ENCODE results near the gene PNP.
A peak's percentile ranks its signal among the peaks of the same experiment; 100 is the strongest.
"Not testable (repeated sequence)": the region's sequence is repeated elsewhere in the genome, so short reads cannot be mapped to it uniquely, and the experiment has no call there.

Gene PNP

GRCh38 chr14:20507537-20507936 is 38.3 kb downstream of the PNP start:
- H2AFZ ChIP-seq (ENCODE audit: low read depth, low read length); H3K4me2 ChIP-seq (ENCODE audit: low read length); H3K4me3 ChIP-seq (ENCODE audit: low read length): not testable (repeated sequence)

GRCh38 chr14:20508367-20508766 is 39.2 kb downstream of the PNP start:
- Histone ChIP-seq H2AFZ (ENCODE audit: low read depth, low read length) (no peak overlapping the region; the same call in 1 of the 2 replicates), H3K4me1 (ENCODE audit: low read length) (peaks cover 29% of the 10 kb centered on the region), H3K27me3 (ENCODE audit: low read depth, low read length) (peaks cover 29% of the 10 kb centered on the region), H3K4me3 (ENCODE audit: low read length) (no peak overlapping the region), H3K79me2 (ENCODE audit: low read length) (no peaks in the 10 kb centered on the region), H3K9me3 (ENCODE audit: insufficient read depth, low read length) (no peaks in the 10 kb centered on the region), H3K9ac (ENCODE audit: low read length) (no peak overlapping the region), H3K4me2 (ENCODE audit: low read length) (peak overlapping the region; percentile 34; the same call in 1 of the 2 replicates), H4K20me1 (ENCODE audit: insufficient read depth, low read length) (no peaks in the 10 kb centered on the region), H3K27ac (ENCODE audit: low read length) (no peak overlapping the region), H3K36me3 (replicated peaks; ENCODE audit: low read depth, low read length) (no peaks in the 10 kb centered on the region)
- TF ChIP-seq EZH2phosphoT487 (IDR thresholded peaks at IDR 0.05; ENCODE audit: low read depth), result no peak
- TF ChIP-seq CTCF (IDR thresholded peaks at IDR 0.05; ENCODE audit: low read depth, low read length), result no peak

More at GRCh38 chr14:20507537-20507936, 38.3 kb downstream of the PNP start:
- not testable (repeated sequence) for H3K9ac ChIP-seq (ENCODE audit: low read length); H3K79me2 ChIP-seq (ENCODE audit: low read length); H3K27ac ChIP-seq (ENCODE audit: low read length); H4K20me1 ChIP-seq (ENCODE audit: insufficient read depth, low read length); H3K9me3 ChIP-seq (ENCODE audit: insufficient read depth, low read length); H3K36me3 ChIP-seq (replicated peaks; ENCODE audit: low read depth, low read length)
- peaks cover 26% of the 10 kb centered on the region for H3K27me3 ChIP-seq (ENCODE audit: low read depth, low read length)
- peaks cover 29% of the 10 kb centered on the region for H3K4me1 ChIP-seq (ENCODE audit: low read length)

- TF ChIP-seq CTCF (IDR thresholded peaks at IDR 0.05; ENCODE audit: low read depth, low read length) (no peak), EZH2phosphoT487 (IDR thresholded peaks at IDR 0.05; ENCODE audit: low read depth) (no peak)
- Histone ChIP-seq H3K4me1 (ENCODE audit: low read length) (peaks cover 21% of the 10 kb centered on the region), H3K36me3 (replicated peaks; ENCODE audit: low read depth, low read length) (no peaks in the 10 kb centered on the region), H4K20me1 (ENCODE audit: insufficient read depth, low read length) (no peaks in the 10 kb centered on the region), H3K9me3 (ENCODE audit: insufficient read depth, low read length) (no peaks in the 10 kb centered on the region), H3K27me3 (ENCODE audit: low read depth, low read length) (peaks cover 29% of the 10 kb centered on the region), H3K27ac (ENCODE audit: low read length) (no peak overlapping the region), H3K4me3 (ENCODE audit: low read length) (no peak overlapping the region), H3K4me2 (ENCODE audit: low read length) (no peak overlapping the region; the same call in 1 of the 2 replicates), H2AFZ (ENCODE audit: low read depth, low read length) (no peak overlapping the region), H3K9ac (ENCODE audit: low read length) (no peak overlapping the region), H3K79me2 (ENCODE audit: low read length) (no peaks in the 10 kb centered on the region)
Measured at GRCh38 chr14:20512177-20512905, 43.1 kb downstream of the PNP start.

DNA sequence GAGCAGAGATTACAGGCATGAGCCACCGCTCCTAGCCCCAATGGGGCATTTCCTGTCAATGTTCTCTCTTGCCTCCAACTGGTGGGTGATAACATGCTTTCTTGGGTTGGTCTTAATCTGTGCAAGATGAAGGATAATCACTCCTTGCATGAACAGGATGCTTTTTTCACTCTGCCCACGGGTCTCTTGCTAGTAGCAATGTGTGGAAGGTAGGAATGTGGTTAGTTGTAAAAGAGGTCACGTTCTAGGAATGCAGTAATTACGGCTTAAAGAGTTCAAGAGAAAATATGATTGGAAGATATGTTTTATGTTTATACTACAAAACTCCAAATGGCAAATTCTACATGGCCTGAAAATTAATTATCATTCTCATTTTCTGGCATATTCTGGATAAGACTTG is 46.6 kb downstream of the PNP start:
- H3K4me1 ChIP-seq (ENCODE audit: low read length), result peaks cover 7% of the 10 kb centered on the region; the same call in 1 of the 2 replicates
- H3K27ac ChIP-seq (ENCODE audit: low read length), result no peak overlapping the region
- no peaks in the 10 kb centered on the region for H3K9me3 ChIP-seq (ENCODE audit: insufficient read depth, low read length)
- no peak overlapping the region for H3K4me2 ChIP-seq (ENCODE audit: low read length)
- no peaks in the 10 kb centered on the region for H4K20me1 ChIP-seq (ENCODE audit: insufficient read depth, low read length)
- H3K79me2 ChIP-seq (ENCODE audit: low read length), result no peaks in the 10 kb centered on the region
- no peak overlapping the region for H3K4me3 ChIP-seq (ENCODE audit: low read length)
- no peak overlapping the region for H3K9ac ChIP-seq (ENCODE audit: low read length)
- no peak overlapping the region for H2AFZ ChIP-seq (ENCODE audit: low read depth, low read length)
- no peaks in the 10 kb centered on the region for H3K36me3 ChIP-seq (replicated peaks; ENCODE audit: low read depth, low read length)
- no peak for TF ChIP-seq EZH2phosphoT487 (IDR thresholded peaks at IDR 0.05; ENCODE audit: low read depth)
- TF ChIP-seq CTCF (IDR thresholded peaks at IDR 0.05; ENCODE audit: low read depth, low read length), result no peak
- peaks cover 23% of the 10 kb centered on the region for H3K27me3 ChIP-seq (ENCODE audit: low read depth, low read length)

Data from OCI-LY3 (cell line).